Right lobe of liver (tissue), 6 donors: ENCODE data around the gene ADCY5. TPM values are rescaled to one million over a fixed set of nuclear protein-coding genes. Genes with fewer than 3 reads are reported as not detected.

Experiments used
- ATAC-seq, 4 donors: fragments of 200-7000 bp; cut with Tn5 transposase; one replicate each; pipeline ENCODE4 v1.9.1; 2020; ENCODE audit warnings: mild to moderate bottlenecking in 4 of 4, moderate library complexity in 4 of 4
- DNase-seq, 3 donors: peaks; one replicate each; pipeline ENCODE4 v3.0.0-alpha.2; 2020
- H3K27ac ChIP-seq, 3 donors: fragments of 200-600 bp; one replicate each; pipeline ENCODE4 v1.8.0; 2022
- H3K27me3 ChIP-seq, 2 donors: fragments of 200-600 bp; one replicate each; pipeline ENCODE4 v1.8.0; 2022
- H3K36me3 ChIP-seq, 4 donors: fragments of 200-600 bp; sonication (generic) in 1 of 4; one replicate each; pipeline versions ENCODE4 v1.5.1 to v1.8.0; 2017 to 2022; ENCODE audit warnings: control low read depth in 1 of 4
- H3K4me1 ChIP-seq, 4 donors: fragments of 200-600 bp; sonication (generic) in 1 of 4; one replicate each; pipeline versions ENCODE4 v1.5.1 to v1.8.0; 2017 to 2022; ENCODE audit warnings: control low read depth in 1 of 4
- H3K4me3 ChIP-seq, 3 donors: fragments of 200-600 bp; one replicate each; pipeline ENCODE4 v1.8.0; 2022
- H3K9me3 ChIP-seq, 4 donors: fragments of 200-600 bp; sonication (generic) in 1 of 4; one replicate each; pipeline versions ENCODE4 v1.5.1 to v1.8.0; 2017 to 2022; ENCODE audit warnings: control low read depth in 1 of 4
- CTCF ChIP-seq, 4 donors: fragments of 200-600 bp in 3 of 4; fragments of 450-650 bp in 1 of 4; IDR thresholded peaks; one replicate each; pipeline versions ENCODE4 v1.5.1 to v1.8.0; 2016 to 2022; ENCODE audit warnings: antibody characterized with exemption in 4 of 4, mild to moderate bottlenecking in 2 of 4
- POLR2A ChIP-seq: fragments of 450-650 bp; IDR thresholded peaks from one replicate; pipeline ENCODE4 v1.6.1; 2017; ENCODE audit warnings: antibody characterized with exemption, mild to moderate bottlenecking
- WGBS: methylation state at CpG from one replicate; pipeline ENCODE4 v1.1.6; 2018; ENCODE audit warnings: low coverage, low lambda C conversion rate; ENCODE audit not compliant: insufficient coverage; ENCODE audit errors: missing lambda C conversion rate; 5-methylcytosine and 5-hydroxymethylcytosine counted together
- intact Hi-C, 2 donors: fragments of 100-400 bp; cut with DNase I; formaldehyde crosslinking; loops; one replicate each; pipeline versions ENCODE4 v1.11.2 to v1.14.1; 2022
- total RNA-seq, 6 experiments: library from RNA; depleted of rRNA in 2 of 6; stranded (reverse); fragments of >200 nt in 2 of 6; fragmentation: NEBNext Ultra II Directional in 3 of 6; extraction: Animal tissue kit (Norgen Biotek cat#: 25700) in 3 of 6; gene quantifications; one replicate each; pipeline versions ENCODE4 v1.1.0 to v1.2.4, GENCODE V29; 2016 to 2023
- donor health status: DM: no; HTN: yes; CAD: no.
- donor health status: DM: no; HTN: no; CAD: no.
- donor health status: DM: no; HTN: no; CAD: no.
- donor health status: DM: no; HTN: yes; CAD: no.
- donor health status: DM: no; HTN: yes; CAD: no.

ADCY5 gene
- total RNA-seq, 6 experiments from 2014 or later: 1.9 to 3.7 (median 2.7) TPM

GRCh38 chr3:123384256-123384655 lies 64.6 kb downstream of the ADCY5 start:
- intact Hi-C loops: no loop called here
- TF ChIP-seq CTCF (IDR thresholded peaks at IDR 0.05): no peak
- TF ChIP-seq POLR2A: no peak
- Histone ChIP-seq H3K27me3 (no peaks in the 10 kb centered on the region), H3K36me3 (no peaks in the 10 kb centered on the region), H3K4me1 (peaks cover 0 to 9% (median 0%) of the 10 kb centered on the region in 4 donors), H3K27ac (peak overlapping the region in 1 of 3 donors; percentile 37), H3K9me3 (no peaks in the 10 kb centered on the region), H3K4me3 (no peak overlapping the region)
- DNase-seq (no peak), ATAC-seq (no peak)
- 56% methylated on average over 1 of the region's 8 CpGs for WGBS

- DNase-seq (no peak), ATAC-seq (no peak)
- Histone ChIP-seq H3K9me3 (no peaks in the 10 kb centered on the region), H3K27me3 (no peaks in the 10 kb centered on the region), H3K36me3 (no peaks in the 10 kb centered on the region), H3K4me1 (peaks cover 0 to 9% (median 0%) of the 10 kb centered on the region in 4 donors), H3K27ac (no peak overlapping the region), H3K4me3 (no peak overlapping the region)
- intact Hi-C loops: no loop called here
- WGBS: 89% methylated on average over 15 of the region's 26 CpGs
- no peak for TF ChIP-seq POLR2A
- no peak for TF ChIP-seq CTCF (IDR thresholded peaks at IDR 0.05)
These were observed 65.5 kb downstream of the ADCY5 start for GRCh38 chr3:123383091-123384053.

- Histone ChIP-seq H3K27me3 (no peaks in the 10 kb centered on the region), H3K36me3 (no peaks in the 10 kb centered on the region), H3K4me3 (no peak overlapping the region), H3K4me1 (no peaks in the 10 kb centered on the region), H3K27ac (no peak overlapping the region), H3K9me3 (no peaks in the 10 kb centered on the region)
- DNase-seq: no peak
- WGBS: 83% methylated on average over 1 of the region's 3 CpGs
- no peak for ATAC-seq
- TF ChIP-seq CTCF (IDR thresholded peaks at IDR 0.05): no peak
- TF ChIP-seq POLR2A: no peak
- intact Hi-C loops: no loop called here
These were observed 68.6 kb downstream of the ADCY5 start for GRCh38 chr3:123380261-123380660.

- 74% methylated on average over 9 of the region's 11 CpGs for WGBS
- intact Hi-C loops: no loop called here
- DNase-seq: no peak
These were observed 69.7 kb downstream of the ADCY5 start for GRCh38 chr3:123379041-123379830.

More at GRCh38 chr3:123379041-123379830, 69.7 kb downstream of the ADCY5 start:
- H3K9me3 ChIP-seq: no peaks in the 10 kb centered on the region
- no peak overlapping the region for H3K27ac ChIP-seq
- no peaks in the 10 kb centered on the region for H3K4me1 ChIP-seq
- TF ChIP-seq POLR2A (no peak), CTCF (IDR thresholded peaks at IDR 0.05) (no peak)
- no peaks in the 10 kb centered on the region for H3K27me3 ChIP-seq
- H3K36me3 ChIP-seq: no peaks in the 10 kb centered on the region
- ATAC-seq: no peak
- H3K4me3 ChIP-seq: no peak overlapping the region
